ENCODE data around the gene SLC16A10. TPM values are rescaled to one million over a fixed set of nuclear protein-coding genes. Genes with fewer than 3 reads are reported as not detected.

Gene SLC16A10
- total and polyA plus RNA-seq, 2 of the 4 experiments (the other 2 are of a cell fraction), result not detected

DNA sequence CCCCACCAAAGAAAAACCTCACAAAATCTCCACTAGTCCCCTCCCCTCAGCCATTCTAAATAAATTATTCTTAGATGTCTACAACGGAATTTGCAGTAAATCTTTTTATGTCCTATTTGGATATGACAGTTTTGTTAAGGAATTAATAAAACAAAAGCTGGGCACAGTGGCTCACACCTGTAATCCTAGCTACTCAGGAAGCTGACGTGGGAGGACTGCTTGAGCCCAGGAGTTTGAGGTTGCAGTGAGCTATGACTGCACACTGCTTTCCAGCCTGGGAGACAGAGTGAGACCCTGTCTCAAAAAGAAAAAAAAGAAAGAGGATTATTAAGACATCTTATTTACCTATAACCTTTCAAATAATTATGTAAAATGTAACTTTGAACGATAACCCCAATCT lies 165.4 kb downstream of the SLC16A10 start:
- no peaks in the 10 kb centered on the region for H3K9me1 ChIP-seq (ENCODE audit: insufficient read depth, low read length)
- H4K5ac ChIP-seq (ENCODE audit: low read depth, low read length), result no peak overlapping the region
- ChIA-PET CTCF (no interaction called here), POLR2A (ENCODE audit: unreplicated experiment) (no interaction called here)
- H3K9me3 ChIP-seq (ENCODE audit: control insufficient read depth, insufficient read depth, low read length), result no peaks in the 10 kb centered on the region
- no peak overlapping the region for H2AK9ac ChIP-seq (replicated peaks; ENCODE audit: low read depth, low read length, poor library complexity)
- no peak overlapping the region for H2BK120ac ChIP-seq (ENCODE audit: low read depth, low read length)
- H3K36me3 ChIP-seq (ENCODE audit: control insufficient read depth, insufficient read depth, low read length), result no peaks in the 10 kb centered on the region
- H2BK15ac ChIP-seq (ENCODE audit: low read depth, low read length), result no peak overlapping the region
- BruUV-seq (replicated peaks), result no TSS peak
- ATAC-seq (ENCODE audit: low read depth) (no peak), DNase-seq (no peak)
- no peak overlapping the region for H2AFZ ChIP-seq (replicated peaks; ENCODE audit: low read length, poor library complexity)
- no peak overlapping the region for H2BK20ac ChIP-seq (ENCODE audit: low read depth, low read length)
- H3K18ac ChIP-seq (ENCODE audit: low read depth, low read length), result no peak overlapping the region
- in situ Hi-C loops (cut with MboI; ENCODE audit: low sequenced_read_pairs) (no loop called here), intact Hi-C loops (cut with micrococcal nuclease) (no loop called here), dilution Hi-C loops (cut with HindIII; ENCODE audit: low sequenced_read_pairs, unreplicated experiment) (no loop called here)
- no CpG with 5 or more reads among the region's 3 CpGs for WGBS, 2 experiments (ENCODE audit: extremely low coverage in 2 of 2, insufficient read length in 1 of 2)
- H3K56ac ChIP-seq (ENCODE audit: extremely low read depth, insufficient read depth, low read length), result no peak overlapping the region
- no peaks in the 10 kb centered on the region for H3K27me3 ChIP-seq (ENCODE audit: control insufficient read depth, insufficient read depth, low read length)
- no peak overlapping the region for H2BK5ac ChIP-seq (ENCODE audit: low read depth, low read length, poor library complexity, severe bottlenecking)
- H4K20me1 ChIP-seq (ENCODE audit: insufficient read depth, low read length), result no peaks in the 10 kb centered on the region
- H3K4me2 ChIP-seq (ENCODE audit: low read depth, low read length), result no peak overlapping the region
- H4K91ac ChIP-seq (ENCODE audit: insufficient read depth, low read depth, low read length), result no peak overlapping the region
- H4K8ac ChIP-seq (ENCODE audit: low read depth in 2 of 2, low read length in 2 of 2), result no peak overlapping the region
- H3K27ac ChIP-seq (ENCODE audit: insufficient read depth, low read length), result no peak overlapping the region
- H2AK5ac ChIP-seq (ENCODE audit: low read depth, low read length), result no peak overlapping the region
- no peak overlapping the region for H3K4ac ChIP-seq (ENCODE audit: low read depth, low read length)
- no peak for TF ChIP-seq MAFK (IDR thresholded peaks at IDR 0.05; ENCODE audit: low read depth, low read length)
- TF ChIP-seq, protein P1, sequence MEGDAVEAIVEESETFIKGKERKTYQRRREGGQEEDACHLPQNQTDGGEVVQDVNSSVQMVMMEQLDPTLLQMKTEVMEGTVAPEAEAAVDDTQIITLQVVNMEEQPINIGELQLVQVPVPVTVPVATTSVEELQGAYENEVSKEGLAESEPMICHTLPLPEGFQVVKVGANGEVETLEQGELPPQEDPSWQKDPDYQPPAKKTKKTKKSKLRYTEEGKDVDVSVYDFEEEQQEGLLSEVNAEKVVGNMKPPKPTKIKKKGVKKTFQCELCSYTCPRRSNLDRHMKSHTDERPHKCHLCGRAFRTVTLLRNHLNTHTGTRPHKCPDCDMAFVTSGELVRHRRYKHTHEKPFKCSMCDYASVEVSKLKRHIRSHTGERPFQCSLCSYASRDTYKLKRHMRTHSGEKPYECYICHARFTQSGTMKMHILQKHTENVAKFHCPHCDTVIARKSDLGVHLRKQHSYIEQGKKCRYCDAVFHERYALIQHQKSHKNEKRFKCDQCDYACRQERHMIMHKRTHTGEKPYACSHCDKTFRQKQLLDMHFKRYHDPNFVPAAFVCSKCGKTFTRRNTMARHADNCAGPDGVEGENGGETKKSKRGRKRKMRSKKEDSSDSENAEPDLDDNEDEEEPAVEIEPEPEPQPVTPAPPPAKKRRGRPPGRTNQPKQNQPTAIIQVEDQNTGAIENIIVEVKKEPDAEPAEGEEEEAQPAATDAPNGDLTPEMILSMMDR (conservative IDR thresholded peaks at IDR 0.05; ENCODE audit: low read depth, low read length), result no peak
- TF ChIP-seq POLR2A (IDR thresholded peaks at IDR 0.05; ENCODE audit: low read depth, low read length), result no peak
- TF ChIP-seq, protein P2, sequence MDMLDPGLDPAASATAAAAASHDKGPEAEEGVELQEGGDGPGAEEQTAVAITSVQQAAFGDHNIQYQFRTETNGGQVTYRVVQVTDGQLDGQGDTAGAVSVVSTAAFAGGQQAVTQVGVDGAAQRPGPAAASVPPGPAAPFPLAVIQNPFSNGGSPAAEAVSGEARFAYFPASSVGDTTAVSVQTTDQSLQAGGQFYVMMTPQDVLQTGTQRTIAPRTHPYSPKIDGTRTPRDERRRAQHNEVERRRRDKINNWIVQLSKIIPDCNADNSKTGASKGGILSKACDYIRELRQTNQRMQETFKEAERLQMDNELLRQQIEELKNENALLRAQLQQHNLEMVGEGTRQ (IDR thresholded peaks at IDR 0.05; ENCODE audit: low read depth, low read length), result no peak
- no peak for TF ChIP-seq RAD21 (IDR thresholded peaks at IDR 0.05; ENCODE audit: low read length)
- TF ChIP-seq CEBPB (IDR thresholded peaks at IDR 0.05; ENCODE audit: low read depth, low read length), result no peak
- TF ChIP-seq BHLHE40 (IDR thresholded peaks at IDR 0.05; ENCODE audit: low read depth, low read length), result no peak
- TF ChIP-seq, protein P3, sequence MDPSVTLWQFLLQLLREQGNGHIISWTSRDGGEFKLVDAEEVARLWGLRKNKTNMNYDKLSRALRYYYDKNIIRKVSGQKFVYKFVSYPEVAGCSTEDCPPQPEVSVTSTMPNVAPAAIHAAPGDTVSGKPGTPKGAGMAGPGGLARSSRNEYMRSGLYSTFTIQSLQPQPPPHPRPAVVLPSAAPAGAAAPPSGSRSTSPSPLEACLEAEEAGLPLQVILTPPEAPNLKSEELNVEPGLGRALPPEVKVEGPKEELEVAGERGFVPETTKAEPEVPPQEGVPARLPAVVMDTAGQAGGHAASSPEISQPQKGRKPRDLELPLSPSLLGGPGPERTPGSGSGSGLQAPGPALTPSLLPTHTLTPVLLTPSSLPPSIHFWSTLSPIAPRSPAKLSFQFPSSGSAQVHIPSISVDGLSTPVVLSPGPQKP (IDR thresholded peaks at IDR 0.05; ENCODE audit: borderline replicate concordance, low read depth, low read length), result no peak
- no peak for TF ChIP-seq MXI1 (IDR thresholded peaks at IDR 0.05; ENCODE audit: borderline replicate concordance, low read depth, low read length)
- TF ChIP-seq SMC3 (IDR thresholded peaks at IDR 0.05; ENCODE audit: low read depth, low read length), result no peak
- no peak for TF ChIP-seq MAZ (IDR thresholded peaks at IDR 0.05; ENCODE audit: borderline replicate concordance, low read depth, low read length)
- TF ChIP-seq RFX5 (IDR thresholded peaks at IDR 0.05; ENCODE audit: low read depth, low read length), result no peak
- no peak for TF ChIP-seq CHD1 (IDR thresholded peaks at IDR 0.05; ENCODE audit: low read depth, low read length)
- TF ChIP-seq RCOR1 (IDR thresholded peaks at IDR 0.05; ENCODE audit: insufficient replicate concordance, low read length), result no peak
- TF ChIP-seq NFE2L2 (IDR thresholded peaks at IDR 0.05; ENCODE audit: low read depth, low read length), result no peak
- no peak for TF ChIP-seq FOS (IDR thresholded peaks at IDR 0.05; ENCODE audit: low read depth, low read length)
- no peak overlapping the region for H3K14ac ChIP-seq (replicated peaks; ENCODE audit: low read depth, low read length)
- H3K79me1 ChIP-seq (ENCODE audit: low read depth in 1 of 2, low read length in 2 of 2), result no peaks in the 10 kb centered on the region
- H3K4me3 ChIP-seq (ENCODE audit: insufficient read depth, low read depth, low read length), result no peak overlapping the region
- no peak overlapping the region for H3K23ac ChIP-seq (ENCODE audit: low read depth, low read length)
- H3K4me1 ChIP-seq (ENCODE audit: control insufficient read depth, insufficient read depth, low read length), result peaks cover 2% of the 10 kb centered on the region; the same call in 1 of the 2 replicates
- H3K9ac ChIP-seq (ENCODE audit: low read depth, low read length), result no peak overlapping the region
